GM12873 (cell line): ENCODE measurements around the gene PMEPA1.

ENCODE experiments used
- CTCF ChIP-seq: IDR thresholded peaks from 2 replicates; pipeline ENCODE4 v1.5.1; 2012; ENCODE audit warnings: low read depth, mild to moderate bottlenecking, moderate library complexity, low read length, control low read depth; ENCODE audit not compliant: insufficient read depth; ENCODE audit errors: missing control alignments

Gene PMEPA1

DNA sequence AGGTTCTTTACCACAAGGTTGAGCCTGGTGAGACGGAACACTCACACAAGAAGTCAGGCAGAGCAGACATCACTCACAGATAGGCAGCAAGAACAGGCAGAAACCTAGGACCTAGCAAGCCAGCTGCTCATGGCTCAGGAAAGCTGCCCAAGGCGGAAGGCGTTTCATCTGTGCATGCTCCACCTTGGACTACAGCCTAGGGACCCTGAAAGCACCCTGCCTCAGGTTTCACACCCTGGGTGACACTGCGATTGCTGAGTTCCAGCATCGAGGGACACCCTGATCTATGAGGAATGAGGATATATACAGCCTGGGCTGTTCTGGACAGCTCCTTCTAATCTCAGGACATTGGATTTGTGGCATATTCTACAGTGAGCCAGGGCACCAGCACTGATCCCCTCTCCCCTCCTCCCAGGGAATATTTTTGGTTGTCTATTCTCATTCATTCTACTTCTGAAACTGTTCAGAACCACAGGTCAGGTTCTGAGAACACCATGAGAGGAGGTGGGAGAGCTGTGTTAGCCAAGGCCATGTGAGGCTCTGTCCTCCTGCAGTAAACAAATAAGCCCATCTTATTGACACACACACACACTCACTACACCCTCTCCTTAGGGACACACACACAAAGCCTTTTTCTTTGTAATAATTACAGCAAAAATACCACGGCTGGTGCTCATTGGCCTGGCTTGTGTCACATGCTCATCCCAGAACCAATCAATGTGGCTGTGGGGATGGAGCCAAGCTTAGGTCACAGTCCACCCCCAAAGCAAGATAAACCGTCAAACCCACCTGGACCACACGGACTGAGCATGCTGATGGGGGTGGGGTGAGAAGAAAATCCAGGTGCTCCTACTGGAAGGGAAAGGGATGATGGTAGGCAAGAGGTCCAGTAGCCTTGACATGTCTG is 26.3 kb upstream of the PMEPA1 start:
- no peak for TF ChIP-seq CTCF

GRCh38 chr20:57734754-57735153 is 24.9 kb upstream of the PMEPA1 start:
- no peak for TF ChIP-seq CTCF

DNA sequence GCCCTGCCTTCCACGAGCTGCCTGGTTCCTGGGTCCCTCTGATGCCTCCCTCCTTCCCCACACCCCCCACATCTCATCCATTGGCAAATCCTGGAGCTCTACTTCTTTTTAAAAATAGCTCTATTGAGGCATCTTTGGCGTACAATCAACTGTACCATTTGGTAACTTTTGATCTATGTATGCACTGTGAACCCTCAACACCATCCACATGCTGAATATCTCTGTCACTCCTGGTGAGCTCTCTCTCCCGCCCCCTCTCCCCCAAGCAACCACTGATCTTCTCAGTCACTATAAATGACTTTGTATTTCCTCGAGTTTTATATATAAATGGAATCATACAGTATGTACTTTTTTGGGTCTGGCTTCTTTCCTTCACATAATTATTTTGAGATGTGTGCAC is 22.4 kb upstream of the PMEPA1 start:
- no peak for TF ChIP-seq CTCF

DNA sequence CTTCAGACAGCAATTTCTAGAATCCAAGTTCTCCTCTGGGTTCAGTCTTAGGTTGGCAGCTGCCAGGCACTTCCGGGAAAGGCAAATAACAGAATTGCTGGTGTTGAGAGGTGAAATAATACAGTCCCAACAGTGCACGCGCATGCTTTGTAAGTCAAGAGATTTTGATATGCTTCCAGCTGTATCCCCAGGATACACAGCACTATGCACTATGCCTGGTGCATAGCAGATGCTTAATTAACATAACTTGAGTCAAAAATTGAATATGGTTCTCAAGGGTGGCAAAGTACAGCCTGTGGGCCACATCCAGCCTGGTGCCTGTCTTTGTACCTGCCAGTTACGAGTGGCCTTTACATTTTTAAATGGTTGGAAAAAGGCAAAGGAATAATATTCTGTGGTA is 18.9 kb upstream of the PMEPA1 start:
- TF ChIP-seq CTCF, result no peak

- TF ChIP-seq CTCF, result no peak
These were observed 18.0 kb upstream of the PMEPA1 start for GRCh38 chr20:57727863-57728262.

- TF ChIP-seq CTCF, result no peak
These were observed 15.8 kb upstream of the PMEPA1 start for GRCh38 chr20:57725636-57726035.

- TF ChIP-seq CTCF, result no peak
These were observed 15.0 kb upstream of the PMEPA1 start for GRCh38 chr20:57724610-57725405.
